OCI-LY7 (cell line): ENCODE data around the gene ERP27.

Source experiments
- CTCF ChIP-seq: fragments of 200-600 bp; sonication (generic); conservative IDR thresholded peaks from 2 replicates; pipeline ENCODE4 v1.5.1; 2014; ENCODE audit warnings: mild to moderate bottlenecking, antibody characterized with exemption, low read length, moderate library complexity, mixed read lengths
- EZH2phosphoT487 ChIP-seq: fragments of 200-600 bp; sonication (generic); IDR thresholded peaks from 2 replicates; pipeline ENCODE4 v1.6.1; 2018; ENCODE audit warnings: low read depth, borderline replicate concordance, mild to moderate bottlenecking, mixed run types, antibody characterized with exemption, low read length, moderate library complexity, mixed read lengths

GRCh38 chr12:14953752-14954151 lies 15.4 kb upstream of the ERP27 start:
- no peak for TF ChIP-seq CTCF
- no peak for TF ChIP-seq EZH2phosphoT487
